SK-N-MC (cell line): ENCODE measurements around the gene MDN1.

Experiments used
- EZH2 ChIP-seq: fragments of 200-600 bp; sonication (generic); IDR thresholded peaks from one replicate; pipeline ENCODE4 v1.6.1; 2017; ENCODE audit warnings: antibody characterized with exemption
- POLR2AphosphoS5 ChIP-seq: IDR thresholded peaks from 2 replicates; pipeline ENCODE4 v1.6.1; 2012; ENCODE audit warnings: mild to moderate bottlenecking, low read depth, low read length, borderline replicate concordance

GRCh38 chr6:89637960-89638319, 181.7 kb downstream of the MDN1 start:
- no peak for TF ChIP-seq POLR2AphosphoS5
- TF ChIP-seq EZH2, result no peak
